Fibroblast of skin of back (primary cell): ENCODE results near the gene KLHDC7A.

Source experiments
- DNase-seq: peaks from one replicate; pipeline ENCODE4 v3.0.0-alpha.2; 2013

Gene KLHDC7A

GRCh38 chr1:18473195-18473815 lies 7.4 kb upstream of the KLHDC7A start:
- no peak for DNase-seq

GRCh38 chr1:18474559-18475175 lies 6.1 kb upstream of the KLHDC7A start:
- no peak for DNase-seq

DNA sequence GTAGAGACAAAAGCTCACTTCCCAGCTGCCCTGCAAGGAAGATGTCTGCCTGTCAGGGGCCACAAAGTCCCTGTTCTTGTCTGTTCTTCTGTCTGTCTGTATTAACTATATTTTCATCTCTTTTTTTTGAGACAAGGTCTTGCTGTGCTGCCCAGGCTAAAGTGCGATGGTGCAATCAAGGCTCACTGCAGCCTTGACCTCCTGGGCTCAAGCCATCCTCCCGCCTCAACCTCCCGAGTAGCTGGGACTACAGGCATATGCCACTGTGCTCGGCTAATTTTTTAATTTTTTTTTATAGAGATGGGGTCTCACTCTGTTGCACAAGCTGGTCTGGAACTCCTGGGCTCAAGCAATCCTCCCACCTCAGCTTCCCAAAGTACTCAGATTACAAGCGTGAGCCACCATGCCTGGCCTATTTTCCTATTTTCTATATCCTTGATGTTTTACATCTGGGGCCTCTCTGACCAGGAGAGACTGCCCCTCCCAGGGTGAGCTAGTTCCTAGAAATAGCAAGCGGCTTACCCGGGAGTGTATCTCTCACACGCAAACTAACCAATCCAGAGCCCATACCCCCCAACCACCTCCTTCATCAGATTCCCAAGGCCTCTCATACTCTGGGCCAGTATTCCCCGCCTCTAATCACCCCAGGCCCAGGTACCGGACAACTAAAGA lies 5.4 kb upstream of the KLHDC7A start:
- no peak for DNase-seq

- no peak for DNase-seq
These were observed 1.3 kb upstream of the KLHDC7A start for GRCh38 chr1:18479454-18479853.

DNA sequence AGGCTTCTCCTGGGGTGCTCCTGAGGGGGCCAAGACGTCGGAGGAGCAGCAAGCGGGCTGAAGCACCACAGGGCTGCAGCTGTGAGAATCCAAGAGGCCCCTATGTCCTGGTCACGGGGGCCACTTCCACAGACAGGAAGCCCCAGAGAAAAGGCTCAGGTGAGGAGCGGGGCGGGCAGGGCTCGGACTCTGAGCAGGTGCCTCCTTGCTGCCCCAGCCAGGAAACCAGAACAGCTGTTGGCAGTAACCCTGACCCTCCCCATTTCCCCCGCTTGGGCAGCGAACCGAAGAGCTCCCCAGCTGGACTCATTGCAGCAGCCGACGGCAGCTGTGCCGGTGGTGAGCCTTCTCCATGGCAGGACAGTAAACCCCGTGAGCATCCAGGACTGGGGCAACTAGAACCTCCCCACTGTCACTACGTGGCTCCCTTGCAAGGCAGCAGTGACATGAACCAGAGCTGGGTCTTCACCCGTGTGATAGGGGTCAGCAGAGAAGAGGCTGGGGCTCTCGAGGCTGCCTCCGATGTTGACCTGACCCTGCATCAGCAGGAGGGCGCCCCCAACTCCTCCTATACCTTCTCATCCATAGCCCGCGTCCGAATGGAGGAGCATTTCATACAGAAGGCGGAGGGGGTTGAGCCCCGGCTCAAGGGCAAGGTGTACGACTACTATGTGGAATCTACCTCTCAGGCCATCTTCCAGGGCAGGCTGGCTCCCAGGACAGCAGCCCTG lies 625 bp downstream of the KLHDC7A start:
- no peak for DNase-seq

- DNase-seq = no peak
These were observed 1.4 kb downstream of the KLHDC7A start for GRCh38 chr1:18481921-18482701.

GRCh38 chr1:18482721-18483425 lies 2.1 kb downstream of the KLHDC7A start:
- no peak for DNase-seq

GRCh38 chr1:18484276-18484675 lies 3.5 kb downstream of the KLHDC7A start:
- no peak for DNase-seq

GRCh38 chr1:18484721-18485120 lies 4.0 kb downstream of the KLHDC7A start:
- no peak for DNase-seq

DNA sequence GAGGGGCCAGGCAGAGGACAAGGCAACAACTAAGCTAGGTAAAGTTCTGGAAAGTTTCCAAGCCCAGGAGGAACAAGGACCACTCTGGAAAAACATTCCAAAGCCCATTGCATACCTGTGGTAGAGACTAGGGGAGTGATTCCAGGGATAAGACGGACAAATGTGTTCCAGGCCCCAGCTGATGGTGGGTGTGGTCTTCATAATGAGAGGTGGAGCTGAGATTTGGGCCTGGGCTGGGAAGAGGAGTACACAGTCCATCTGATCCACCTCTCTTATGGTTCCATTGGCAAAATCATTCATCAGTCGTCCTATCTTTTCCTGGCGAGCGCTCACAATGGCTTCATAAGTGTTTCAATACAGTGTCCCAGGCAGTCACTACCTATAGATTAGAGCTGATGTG lies 4.5 kb downstream of the KLHDC7A start:
- DNase-seq = no peak

- DNase-seq = no peak
These were observed 5.5 kb downstream of the KLHDC7A start for GRCh38 chr1:18486195-18486594.

DNA sequence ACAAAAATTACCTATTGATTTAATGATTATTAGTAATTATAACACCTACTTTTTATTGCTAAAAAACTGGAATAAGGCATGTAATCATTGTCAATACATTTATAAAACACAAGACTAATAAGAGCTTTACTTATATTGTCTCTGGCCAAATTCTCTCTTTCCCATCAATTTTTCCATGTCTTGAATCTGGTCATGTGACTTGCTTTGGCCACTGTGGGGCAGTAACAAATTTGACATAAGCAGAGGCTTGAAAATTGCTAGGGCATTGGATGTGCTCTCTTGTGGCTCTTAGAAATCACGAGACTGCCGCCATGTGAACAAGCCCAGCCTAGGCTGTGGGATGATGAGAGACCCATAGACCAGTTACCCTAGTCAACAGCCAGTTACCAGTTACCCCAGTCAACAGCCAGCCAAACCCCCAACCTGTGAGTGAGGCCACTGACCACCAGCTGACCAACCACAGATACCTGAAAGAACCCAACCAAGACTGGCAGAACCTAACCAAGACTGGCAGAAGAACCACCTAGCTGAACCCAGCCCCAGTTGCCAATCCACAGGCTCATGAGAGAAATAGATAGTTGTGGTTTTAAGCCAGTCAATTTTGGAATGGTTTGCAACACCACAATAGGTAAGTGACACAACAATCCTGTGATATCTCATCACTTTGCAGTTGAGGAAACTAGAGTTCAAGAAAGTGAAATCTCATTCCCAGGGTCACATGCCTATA lies 8.8 kb downstream of the KLHDC7A start:
- DNase-seq = no peak

DNA sequence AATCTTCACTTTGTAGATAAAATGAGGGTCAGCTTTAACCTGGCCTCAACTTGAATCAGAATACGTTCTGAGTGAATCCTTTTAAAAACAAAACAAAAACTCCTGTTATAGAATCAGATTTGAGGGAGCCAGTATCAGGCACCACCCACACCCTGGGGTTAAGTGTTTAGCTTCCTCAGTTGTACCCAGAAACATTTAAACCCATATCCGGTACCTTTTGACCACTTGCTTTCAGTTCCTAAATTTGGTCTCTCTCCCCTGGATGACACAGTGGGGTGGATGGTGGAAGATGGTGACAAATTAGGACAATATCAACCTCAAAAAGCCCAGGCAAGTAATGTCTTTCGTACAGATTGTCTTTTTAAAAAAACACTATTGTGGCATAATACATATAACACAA lies 10.4 kb downstream of the KLHDC7A start:
- DNase-seq = no peak

DNA sequence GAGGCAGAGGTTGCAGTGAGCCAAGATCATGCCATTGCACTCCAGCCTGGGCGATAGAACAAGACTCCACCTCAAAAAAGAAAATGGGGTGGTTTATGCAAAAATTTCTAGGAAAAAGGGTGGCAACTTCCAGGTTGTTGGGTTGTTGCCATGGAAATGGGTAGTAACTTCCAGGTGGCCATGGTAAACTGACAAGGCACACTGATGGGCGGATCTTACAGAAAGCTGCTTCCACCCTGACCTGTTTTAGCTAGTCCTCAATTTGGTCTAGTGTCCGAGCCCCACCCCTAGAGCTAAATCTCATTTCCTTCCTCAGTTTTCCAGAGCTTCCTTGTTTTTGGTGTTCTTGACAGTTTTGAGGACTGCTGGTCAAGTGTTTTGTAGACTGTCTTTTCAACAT lies 13.6 kb downstream of the KLHDC7A start:
- no peak for DNase-seq

GRCh38 chr1:18495635-18496034 lies 14.9 kb downstream of the KLHDC7A start:
- no peak for DNase-seq

DNA sequence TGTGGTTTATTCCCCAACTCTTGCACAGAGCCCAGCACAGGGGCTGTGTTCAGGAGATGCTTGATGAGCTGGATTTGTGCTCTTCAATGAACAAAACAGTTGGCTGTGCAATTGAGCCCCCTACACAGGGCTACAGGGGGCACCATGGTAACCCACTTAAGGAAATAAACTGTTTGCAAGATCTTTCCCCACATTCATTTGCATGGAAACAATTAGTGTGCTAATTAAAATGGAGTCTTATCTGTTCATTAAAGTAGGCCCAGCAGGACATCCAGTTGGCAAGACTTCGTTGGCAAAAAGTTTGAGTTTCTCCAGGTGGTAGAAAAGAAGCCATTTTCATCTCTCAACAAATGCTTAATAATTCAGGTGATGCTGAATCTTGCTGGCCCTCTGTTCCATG lies 15.3 kb downstream of the KLHDC7A start:
- DNase-seq = no peak

- DNase-seq = no peak
These were observed 15.9 kb downstream of the KLHDC7A start for GRCh38 chr1:18496497-18497235.

- no peak for DNase-seq
These were observed 21.1 kb downstream of the KLHDC7A start for GRCh38 chr1:18501833-18502232.

DNA sequence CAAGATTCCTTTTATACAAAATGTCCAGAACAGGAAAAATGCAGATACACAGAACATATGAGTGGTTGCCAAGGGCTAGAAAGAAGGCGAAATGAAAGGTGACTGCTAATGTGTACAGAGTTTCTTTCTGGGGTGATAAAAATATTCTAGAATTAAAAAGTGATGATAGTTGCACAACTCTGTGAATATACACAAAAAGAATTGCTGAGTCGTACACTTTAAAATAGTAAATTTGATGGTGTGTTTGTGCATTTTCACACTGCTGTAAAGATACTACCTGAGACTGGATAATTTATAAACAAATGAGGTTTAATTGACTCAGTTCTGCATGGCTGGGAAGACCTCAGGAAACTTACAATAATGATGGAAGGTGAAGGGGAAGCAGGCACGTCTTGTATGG lies 23.9 kb downstream of the KLHDC7A start:
- DNase-seq = no peak

- DNase-seq = no peak
These were observed 24.9 kb downstream of the KLHDC7A start for GRCh38 chr1:18505666-18506065.

GRCh38 chr1:18508084-18508483 lies 27.4 kb downstream of the KLHDC7A start:
- DNase-seq = no peak
